ENCODE data around the gene CCDC92.

CCDC92 gene

GRCh38 chr12:123890536-123890902 lies 82.1 kb downstream of the CCDC92 start:
- TF ChIP-seq ESRRG (CRISPR knock-in tag; IDR thresholded peaks at IDR 0.05): no peak
- TF ChIP-seq, protein P1, sequence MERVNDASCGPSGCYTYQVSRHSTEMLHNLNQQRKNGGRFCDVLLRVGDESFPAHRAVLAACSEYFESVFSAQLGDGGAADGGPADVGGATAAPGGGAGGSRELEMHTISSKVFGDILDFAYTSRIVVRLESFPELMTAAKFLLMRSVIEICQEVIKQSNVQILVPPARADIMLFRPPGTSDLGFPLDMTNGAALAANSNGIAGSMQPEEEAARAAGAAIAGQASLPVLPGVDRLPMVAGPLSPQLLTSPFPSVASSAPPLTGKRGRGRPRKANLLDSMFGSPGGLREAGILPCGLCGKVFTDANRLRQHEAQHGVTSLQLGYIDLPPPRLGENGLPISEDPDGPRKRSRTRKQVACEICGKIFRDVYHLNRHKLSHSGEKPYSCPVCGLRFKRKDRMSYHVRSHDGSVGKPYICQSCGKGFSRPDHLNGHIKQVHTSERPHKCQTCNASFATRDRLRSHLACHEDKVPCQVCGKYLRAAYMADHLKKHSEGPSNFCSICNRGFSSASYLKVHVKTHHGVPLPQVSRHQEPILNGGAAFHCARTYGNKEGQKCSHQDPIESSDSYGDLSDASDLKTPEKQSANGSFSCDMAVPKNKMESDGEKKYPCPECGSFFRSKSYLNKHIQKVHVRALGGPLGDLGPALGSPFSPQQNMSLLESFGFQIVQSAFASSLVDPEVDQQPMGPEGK (CRISPR knock-in tag; IDR thresholded peaks at IDR 0.05; ENCODE audit: borderline replicate concordance): no peak
- no peak for ATAC-seq

- no peak for TF ChIP-seq GLIS3 (CRISPR knock-in tag; IDR thresholded peaks at IDR 0.05)
- no peak for ATAC-seq
Measured at GRCh38 chr12:123889848-123890535, 82.6 kb downstream of the CCDC92 start.

DNA sequence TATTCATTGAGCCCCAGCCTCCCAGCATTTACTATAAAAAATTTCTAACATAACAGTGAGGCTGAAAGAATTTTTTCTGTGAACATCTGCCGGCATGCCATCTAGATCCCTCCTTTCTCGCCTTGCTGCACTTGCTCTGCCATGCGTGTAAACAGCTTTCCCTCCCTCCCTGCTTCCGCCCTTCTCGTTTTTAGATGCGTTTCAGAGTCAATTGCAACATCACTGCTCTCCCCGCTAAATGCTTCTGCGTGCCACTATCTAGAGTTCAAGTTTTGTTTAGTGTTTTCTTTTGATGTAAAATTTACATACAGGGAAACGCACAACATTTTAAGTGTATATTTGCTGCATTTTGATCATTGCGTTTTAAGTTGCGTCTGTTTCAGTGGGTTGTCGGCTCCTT lies 83.6 kb downstream of the CCDC92 start:
- no peak for ATAC-seq
- TF ChIP-seq, protein P2, sequence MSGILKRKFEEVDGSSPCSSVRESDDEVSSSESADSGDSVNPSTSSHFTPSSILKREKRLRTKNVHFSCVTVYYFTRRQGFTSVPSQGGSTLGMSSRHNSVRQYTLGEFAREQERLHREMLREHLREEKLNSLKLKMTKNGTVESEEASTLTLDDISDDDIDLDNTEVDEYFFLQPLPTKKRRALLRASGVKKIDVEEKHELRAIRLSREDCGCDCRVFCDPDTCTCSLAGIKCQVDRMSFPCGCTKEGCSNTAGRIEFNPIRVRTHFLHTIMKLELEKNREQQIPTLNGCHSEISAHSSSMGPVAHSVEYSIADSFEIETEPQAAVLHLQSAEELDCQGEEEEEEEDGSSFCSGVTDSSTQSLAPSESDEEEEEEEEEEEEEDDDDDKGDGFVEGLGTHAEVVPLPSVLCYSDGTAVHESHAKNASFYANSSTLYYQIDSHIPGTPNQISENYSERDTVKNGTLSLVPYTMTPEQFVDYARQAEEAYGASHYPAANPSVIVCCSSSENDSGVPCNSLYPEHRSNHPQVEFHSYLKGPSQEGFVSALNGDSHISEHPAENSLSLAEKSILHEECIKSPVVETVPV (CRISPR knock-in tag; IDR thresholded peaks at IDR 0.05): no peak
- TF ChIP-seq, protein P1 (CRISPR knock-in tag; IDR thresholded peaks at IDR 0.05; ENCODE audit: borderline replicate concordance): no peak
- no peak for TF ChIP-seq ZFP3 (CRISPR knock-in tag; IDR thresholded peaks at IDR 0.05)

DNA sequence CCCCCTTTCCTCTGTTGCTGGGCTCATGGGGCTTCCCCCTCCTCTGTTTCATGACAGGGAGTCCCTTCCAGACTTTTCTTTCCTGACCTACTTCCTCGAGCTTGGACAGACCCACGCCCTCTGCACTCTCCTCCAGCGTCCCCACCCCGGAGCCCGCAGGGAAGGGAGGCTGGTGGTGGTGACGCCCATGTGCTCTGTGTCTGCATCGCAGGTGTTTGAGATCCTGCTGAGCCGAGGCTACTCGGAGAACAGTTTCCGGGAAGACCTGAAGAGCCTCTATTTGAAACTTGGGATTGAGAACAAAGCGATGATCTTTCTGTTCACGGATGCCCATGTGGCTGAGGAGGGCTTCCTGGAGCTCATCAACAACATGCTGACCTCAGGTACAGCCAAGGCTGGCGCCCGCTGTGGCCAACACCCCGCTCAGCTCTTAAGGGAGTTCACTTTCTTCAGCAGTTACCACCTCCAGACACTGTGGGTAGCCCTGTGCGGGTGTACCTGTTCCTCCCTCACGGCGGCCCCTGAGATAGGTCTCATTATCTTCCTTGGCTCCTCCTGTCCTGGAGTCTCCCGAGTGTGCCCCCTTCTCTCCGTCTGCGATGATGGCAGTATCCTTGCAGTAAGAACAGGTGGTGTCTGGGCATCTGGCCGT lies 85.6 kb downstream of the CCDC92 start:
- TF ChIP-seq, protein P3, sequence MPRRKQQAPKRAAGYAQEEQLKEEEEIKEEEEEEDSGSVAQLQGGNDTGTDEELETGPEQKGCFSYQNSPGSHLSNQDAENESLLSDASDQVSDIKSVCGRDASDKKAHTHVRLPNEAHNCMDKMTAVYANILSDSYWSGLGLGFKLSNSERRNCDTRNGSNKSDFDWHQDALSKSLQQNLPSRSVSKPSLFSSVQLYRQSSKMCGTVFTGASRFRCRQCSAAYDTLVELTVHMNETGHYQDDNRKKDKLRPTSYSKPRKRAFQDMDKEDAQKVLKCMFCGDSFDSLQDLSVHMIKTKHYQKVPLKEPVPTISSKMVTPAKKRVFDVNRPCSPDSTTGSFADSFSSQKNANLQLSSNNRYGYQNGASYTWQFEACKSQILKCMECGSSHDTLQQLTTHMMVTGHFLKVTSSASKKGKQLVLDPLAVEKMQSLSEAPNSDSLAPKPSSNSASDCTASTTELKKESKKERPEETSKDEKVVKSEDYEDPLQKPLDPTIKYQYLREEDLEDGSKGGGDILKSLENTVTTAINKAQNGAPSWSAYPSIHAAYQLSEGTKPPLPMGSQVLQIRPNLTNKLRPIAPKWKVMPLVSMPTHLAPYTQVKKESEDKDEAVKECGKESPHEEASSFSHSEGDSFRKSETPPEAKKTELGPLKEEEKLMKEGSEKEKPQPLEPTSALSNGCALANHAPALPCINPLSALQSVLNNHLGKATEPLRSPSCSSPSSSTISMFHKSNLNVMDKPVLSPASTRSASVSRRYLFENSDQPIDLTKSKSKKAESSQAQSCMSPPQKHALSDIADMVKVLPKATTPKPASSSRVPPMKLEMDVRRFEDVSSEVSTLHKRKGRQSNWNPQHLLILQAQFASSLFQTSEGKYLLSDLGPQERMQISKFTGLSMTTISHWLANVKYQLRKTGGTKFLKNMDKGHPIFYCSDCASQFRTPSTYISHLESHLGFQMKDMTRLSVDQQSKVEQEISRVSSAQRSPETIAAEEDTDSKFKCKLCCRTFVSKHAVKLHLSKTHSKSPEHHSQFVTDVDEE (CRISPR knock-in tag; IDR thresholded peaks at IDR 0.05): no peak
- no peak for TF ChIP-seq ARNTL (CRISPR knock-in tag; IDR thresholded peaks at IDR 0.05; ENCODE audit: borderline replicate concordance, low read depth)
- TF ChIP-seq, protein P4, sequence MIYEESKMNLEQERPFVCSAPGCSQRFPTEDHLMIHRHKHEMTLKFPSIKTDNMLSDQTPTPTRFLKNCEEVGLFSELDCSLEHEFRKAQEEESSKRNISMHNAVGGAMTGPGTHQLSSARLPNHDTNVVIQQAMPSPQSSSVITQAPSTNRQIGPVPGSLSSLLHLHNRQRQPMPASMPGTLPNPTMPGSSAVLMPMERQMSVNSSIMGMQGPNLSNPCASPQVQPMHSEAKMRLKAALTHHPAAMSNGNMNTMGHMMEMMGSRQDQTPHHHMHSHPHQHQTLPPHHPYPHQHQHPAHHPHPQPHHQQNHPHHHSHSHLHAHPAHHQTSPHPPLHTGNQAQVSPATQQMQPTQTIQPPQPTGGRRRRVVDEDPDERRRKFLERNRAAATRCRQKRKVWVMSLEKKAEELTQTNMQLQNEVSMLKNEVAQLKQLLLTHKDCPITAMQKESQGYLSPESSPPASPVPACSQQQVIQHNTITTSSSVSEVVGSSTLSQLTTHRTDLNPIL (CRISPR knock-in tag; IDR thresholded peaks at IDR 0.05; ENCODE audit: low read depth): no peak
- no peak for TF ChIP-seq BACH2 (CRISPR knock-in tag; IDR thresholded peaks at IDR 0.05; ENCODE audit: borderline replicate concordance)
- TF ChIP-seq OSR1 (CRISPR knock-in tag; IDR thresholded peaks at IDR 0.05): no peak
- TF ChIP-seq PPARA (CRISPR knock-in tag; IDR thresholded peaks at IDR 0.05; ENCODE audit: borderline replicate concordance): no peak
- no peak for ATAC-seq

GRCh38 chr12:123886258-123886657 lies 86.4 kb downstream of the CCDC92 start:
- TF ChIP-seq ZNF70 (CRISPR knock-in tag; IDR thresholded peaks at IDR 0.05): no peak
- TF ChIP-seq TCF4 (CRISPR knock-in tag; IDR thresholded peaks at IDR 0.05; ENCODE audit: borderline replicate concordance): no peak
- ATAC-seq: no peak
